Astrocyte (in vitro differentiated cells and primary cell): Measurements from ENCODE around the gene DCAF7.

ENCODE experiments used
- EZH2 ChIP-seq: IDR thresholded peaks from 2 replicates; pipeline ENCODE4 v1.6.1; 2012; ENCODE audit warnings: mild to moderate bottlenecking, low read length, inconsistent platforms; ENCODE audit not compliant: insufficient read depth
- TF ChIP-seq, protein P1 (sequence below): IDR thresholded peaks from 2 replicates; pipeline ENCODE4 v1.5.1; 2011; ENCODE audit warnings: low read depth, mild to moderate bottlenecking, inconsistent platforms, low read length, moderate library complexity; ENCODE audit not compliant: insufficient read depth

GRCh38 chr17:63558441-63558840 lies 8.2 kb downstream of the DCAF7 start:
- TF ChIP-seq, protein P1, sequence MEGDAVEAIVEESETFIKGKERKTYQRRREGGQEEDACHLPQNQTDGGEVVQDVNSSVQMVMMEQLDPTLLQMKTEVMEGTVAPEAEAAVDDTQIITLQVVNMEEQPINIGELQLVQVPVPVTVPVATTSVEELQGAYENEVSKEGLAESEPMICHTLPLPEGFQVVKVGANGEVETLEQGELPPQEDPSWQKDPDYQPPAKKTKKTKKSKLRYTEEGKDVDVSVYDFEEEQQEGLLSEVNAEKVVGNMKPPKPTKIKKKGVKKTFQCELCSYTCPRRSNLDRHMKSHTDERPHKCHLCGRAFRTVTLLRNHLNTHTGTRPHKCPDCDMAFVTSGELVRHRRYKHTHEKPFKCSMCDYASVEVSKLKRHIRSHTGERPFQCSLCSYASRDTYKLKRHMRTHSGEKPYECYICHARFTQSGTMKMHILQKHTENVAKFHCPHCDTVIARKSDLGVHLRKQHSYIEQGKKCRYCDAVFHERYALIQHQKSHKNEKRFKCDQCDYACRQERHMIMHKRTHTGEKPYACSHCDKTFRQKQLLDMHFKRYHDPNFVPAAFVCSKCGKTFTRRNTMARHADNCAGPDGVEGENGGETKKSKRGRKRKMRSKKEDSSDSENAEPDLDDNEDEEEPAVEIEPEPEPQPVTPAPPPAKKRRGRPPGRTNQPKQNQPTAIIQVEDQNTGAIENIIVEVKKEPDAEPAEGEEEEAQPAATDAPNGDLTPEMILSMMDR, result no peak
- no peak for TF ChIP-seq EZH2
